H1 (cell line): ENCODE results near the gene SGCD. TPM values are rescaled to one million over a fixed set of nuclear protein-coding genes. Genes with fewer than 3 reads are reported as not detected.

Experiments used
- CTCF ChIA-PET: fragments of 300-600 bp; sonication (Branson Sonifier 250); formaldehyde crosslinking; loops from one replicate; lab custom pipeline; 2021; ENCODE audit not compliant: partially characterized antibody; lab: Charles Lee
- POLR2A ChIA-PET: fragments of 300-600 bp; sonication (Branson Sonifier 250); formaldehyde crosslinking; loops from one replicate; lab custom pipeline; 2021; ENCODE audit warnings: inconsistent platforms; ENCODE audit not compliant: partially characterized antibody; lab: Charles Lee
- DNase-seq, 2 experiments: peaks; one replicate each; pipeline versions ENCODE4 v3.0.0 to v3.0.0-alpha.2; 2010 to 2022; ENCODE audit warnings: low spot score in 2 of 2, low read depth in 1 of 2, mixed read lengths in 1 of 2
- FAIRE-seq: peaks from 2 replicates; lab custom pipeline; 2011; peaks lifted over from hg19 to GRCh38; lab: Jason Lieb, UNC
- H2AFZ ChIP-seq: 2 replicates; pipeline ENCODE4 v1.8.1; 2012; ENCODE audit warnings: low read length, inconsistent platforms
- H2AK5ac ChIP-seq: 2 replicates; pipeline ENCODE4 v1.6.1; 2013; ENCODE audit warnings: low read depth, low read length
- H2BK120ac ChIP-seq: replicated peaks from 2 replicates; pipeline ENCODE3; 2013; ENCODE audit warnings: low read depth, low read length, inconsistent platforms
- H2BK12ac ChIP-seq: 2 replicates; pipeline ENCODE4 v1.6.1; 2013; ENCODE audit warnings: low read depth, low read length
- H2BK15ac ChIP-seq: 2 replicates; pipeline ENCODE4 v1.6.1; 2013; ENCODE audit warnings: low read length
- H2BK20ac ChIP-seq: 2 replicates; pipeline ENCODE4 v1.6.1; 2013; ENCODE audit warnings: low read length
- H2BK5ac ChIP-seq: 2 replicates; pipeline ENCODE4 v1.6.1; 2013; ENCODE audit warnings: low read depth, low read length
- H3K14ac ChIP-seq: 2 replicates; pipeline ENCODE4 v1.6.1; 2013; ENCODE audit warnings: inconsistent platforms; ENCODE audit not compliant: insufficient read length
- H3K18ac ChIP-seq: 2 replicates; pipeline ENCODE4 v1.6.1; 2013; ENCODE audit warnings: low read length; ENCODE audit errors: extremely low read depth
- H3K23ac ChIP-seq: 2 replicates; pipeline ENCODE4 v1.6.1; 2013; ENCODE audit warnings: inconsistent platforms; ENCODE audit not compliant: insufficient read length
- H3K23me2 ChIP-seq: 2 replicates; pipeline ENCODE4 v1.6.1; 2013; ENCODE audit warnings: low read depth, low read length
- H3K27ac ChIP-seq: 2 replicates; pipeline ENCODE4 v1.6.1; 2011; ENCODE audit warnings: low read depth, low read length, inconsistent platforms
- H3K27me3 ChIP-seq, 4 experiments: replicated peaks in 1 of 4; 1 replicate in 1 of 4; 2 replicates in 3 of 4; pipeline versions ENCODE4 v1.6.1 to v1.8.1; 2011 to 2013; ENCODE audit warnings: low read length in 3 of 4, mild to moderate bottlenecking in 3 of 4, inconsistent platforms in 2 of 4, mixed read lengths in 2 of 4, moderate library complexity in 1 of 4; ENCODE audit not compliant: control insufficient read depth in 3 of 4, insufficient read depth in 3 of 4; ENCODE audit errors: extremely low read depth in 1 of 4
- H3K36me3 ChIP-seq, 4 experiments: 2 replicates each; pipeline versions ENCODE4 v1.6.1 to v1.8.1; 2011 to 2013; ENCODE audit warnings: mild to moderate bottlenecking in 4 of 4, low read length in 3 of 4, moderate library complexity in 2 of 4, control low read depth in 1 of 4, inconsistent platforms in 1 of 4; ENCODE audit not compliant: insufficient read depth in 4 of 4, control insufficient read depth in 2 of 4
- H3K4ac ChIP-seq: replicated peaks from 2 replicates; pipeline ENCODE3; 2013; ENCODE audit warnings: low read length, low read depth, mixed read lengths, inconsistent platforms; ENCODE audit not compliant: insufficient read length
- H3K4me1 ChIP-seq, 4 experiments: replicated peaks in 1 of 4; 1 replicate in 1 of 4; 2 replicates in 3 of 4; pipeline versions ENCODE4 v1.6.1 to v1.8.1; 2011 to 2013; ENCODE audit warnings: low read length in 3 of 4, inconsistent platforms in 2 of 4, mixed read lengths in 1 of 4; ENCODE audit not compliant: insufficient read depth in 4 of 4, control insufficient read depth in 3 of 4
- H3K4me2 ChIP-seq, 2 experiments: 2 replicates each; pipeline versions ENCODE4 v1.6.1 to v1.8.1; 2011 to 2013; ENCODE audit warnings: low read depth in 2 of 2, low read length in 2 of 2, control low read depth in 1 of 2, inconsistent platforms in 1 of 2, mild to moderate bottlenecking in 1 of 2; ENCODE audit not compliant: insufficient read depth in 1 of 2
- H3K4me3 ChIP-seq, 4 experiments: fragments of 200-600, 300-600 bp in 1 of 4; sonication (generic), shearing (Covaris generic), sonication (Bioruptor Twin) in 1 of 4; 2 replicates each; pipeline versions ENCODE4 v1.5.1 to v1.8.1; 2011 to 2016; ENCODE audit warnings: low read length in 4 of 4, low read depth in 3 of 4, control low read depth in 2 of 4, inconsistent platforms in 2 of 4, mild to moderate bottlenecking in 2 of 4, mixed read lengths in 1 of 4, moderate library complexity in 1 of 4; ENCODE audit not compliant: insufficient read depth in 2 of 4; ENCODE audit errors: extremely low read depth in 1 of 4
- H3K56ac ChIP-seq: replicated peaks from 2 replicates; pipeline ENCODE3; 2013; ENCODE audit warnings: low read depth, mild to moderate bottlenecking, mixed read lengths, low read length, inconsistent platforms; ENCODE audit not compliant: insufficient read length
- H3K79me1 ChIP-seq: 2 replicates; pipeline ENCODE4 v1.6.1; 2013; ENCODE audit warnings: low read depth, low read length, control low read depth
- H3K79me2 ChIP-seq, 2 experiments: 2 replicates each; pipeline versions ENCODE4 v1.6.1 to v1.8.1; 2012 to 2013; ENCODE audit warnings: low read length in 2 of 2, mild to moderate bottlenecking in 2 of 2, inconsistent platforms in 1 of 2; ENCODE audit not compliant: insufficient read depth in 2 of 2, control insufficient read depth in 1 of 2
- H3K9ac ChIP-seq, 4 experiments: replicated peaks in 1 of 4; 1 replicate in 1 of 4; 2 replicates in 3 of 4; pipeline versions ENCODE4 v1.6.1 to v1.8.1; 2011 to 2013; ENCODE audit warnings: low read depth in 3 of 4, low read length in 3 of 4, control low read depth in 2 of 4, mild to moderate bottlenecking in 2 of 4, moderate library complexity in 2 of 4, inconsistent platforms in 1 of 4; ENCODE audit errors: extremely low read depth in 1 of 4
- H3K9me3 ChIP-seq, 2 experiments: 2 replicates each; pipeline versions ENCODE4 v1.6.1 to v1.8.1; 2012 to 2013; ENCODE audit warnings: mild to moderate bottlenecking in 2 of 2, moderate library complexity in 2 of 2, control low read depth in 1 of 2, inconsistent platforms in 1 of 2, low read depth in 1 of 2, low read length in 1 of 2, mixed read lengths in 1 of 2; ENCODE audit not compliant: insufficient read depth in 2 of 2
- H4K20me1 ChIP-seq, 2 experiments: replicated peaks in 1 of 2; 2 replicates each; pipeline versions ENCODE3 to v1.8.1; 2011 to 2013; ENCODE audit warnings: inconsistent platforms in 2 of 2, low read length in 2 of 2, mild to moderate bottlenecking in 1 of 2; ENCODE audit not compliant: insufficient read depth in 2 of 2, control insufficient read depth in 1 of 2
- H4K5ac ChIP-seq: 2 replicates; pipeline ENCODE4 v1.6.1; 2013; ENCODE audit warnings: low read length, low read depth, mixed read lengths, inconsistent platforms; ENCODE audit not compliant: insufficient read length
- H4K8ac ChIP-seq: 2 replicates; pipeline ENCODE4 v1.8.0; 2013; ENCODE audit warnings: mild to moderate bottlenecking, moderate library complexity, low read length, inconsistent platforms; ENCODE audit not compliant: insufficient read depth; ENCODE audit errors: extremely low read depth
- H4K91ac ChIP-seq: replicated peaks from 2 replicates; pipeline ENCODE3; 2013; ENCODE audit warnings: low read length, mixed read lengths, inconsistent platforms; ENCODE audit not compliant: insufficient read length
- CBX5 ChIP-seq: fragments of 300-800, 300-1000 bp; sonication (generic); IDR thresholded peaks from 2 replicates; pipeline ENCODE4 v1.7.1; 2016; ENCODE audit warnings: antibody characterized with exemption, low read length, low read depth
- SP4 ChIP-seq: IDR thresholded peaks from 2 replicates; pipeline ENCODE4 v1.6.1; 2012; ENCODE audit warnings: low read length, inconsistent platforms
- TBP ChIP-seq: IDR thresholded peaks from 2 replicates; pipeline ENCODE4 v1.6.1; 2011; ENCODE audit warnings: low read depth, low read length, improper control_type of control experiment
- WGBS, 2 experiments: shearing (Covaris generic) in 1 of 2; methylation state at CpG; one replicate each; pipeline versions ENCODE4 v1.1.6 to v1.1.7; 2013 to 2015; ENCODE audit warnings: low lambda C conversion rate in 2 of 2, mixed read lengths in 2 of 2, inconsistent platforms in 1 of 2, low coverage in 1 of 2, missing lambda C conversion rate in 1 of 2; ENCODE audit not compliant: insufficient replicate concordance in 2 of 2, insufficient coverage in 1 of 2, insufficient read length in 1 of 2; ENCODE audit errors: extremely low coverage in 1 of 2, missing lambda C conversion rate in 1 of 2; 5-methylcytosine and 5-hydroxymethylcytosine counted together
- polyA plus RNA-seq, 7 experiments: library from polyadenylated mRNA; depleted of rRNA in 3 of 7; stranded (reverse) in 5 of 7; unstranded in 2 of 7; fragments of >200 nt in 5 of 7; fragments of 200-250 nt in 2 of 7; gene quantifications; 1 replicate in 5 of 7; 2 replicates in 1 of 7; 4 replicates in 1 of 7; pipeline versions ENCODE4 v1.2.1 to v1.2.3, GENCODE V29; 2011 to 2013; ENCODE audit warnings: missing spikeins in 2 of 7, mixed read lengths in 2 of 7
- total RNA-seq: library from RNA; stranded (reverse); fragmentation: NEBNext Ultra II Directional; extraction: Animal tissue kit (Norgen Biotek cat#: 25700); gene quantifications from 2 replicates; pipeline ENCODE4 v1.2.1, GENCODE V29; 2021
- TF ChIP-seq, protein P1 (sequence below): IDR thresholded peaks from 2 replicates; pipeline ENCODE4 v1.6.1; 2012; ENCODE audit warnings: inconsistent platforms

Gene SGCD
- total and polyA plus RNA-seq, 2 of the 8 experiments (the other 6 are each of a cell fraction or from before 2014, with no cell fraction given): 0.04 to 0.08 TPM

GRCh38 chr5:156803404-156803803 lies 476.4 kb downstream of the SGCD start:
- Histone ChIP-seq H4K20me1 (no peaks in the 10 kb centered on the region), H3K56ac (no peak overlapping the region), H2BK15ac (no peak overlapping the region), H4K91ac (no peak overlapping the region), H3K23ac (no peak overlapping the region), H2BK12ac (no peak overlapping the region), H3K79me1 (no peaks in the 10 kb centered on the region), H3K4me1 (peaks cover 2 to 24% (median 14%) of the 10 kb centered on the region in 4 experiments; a peak in 4 of 7 replicates), H3K4ac (no peak overlapping the region), H3K79me2 (no peaks in the 10 kb centered on the region)
- FAIRE-seq: no peak
- ChIA-PET POLR2A (no interaction called here), CTCF (interaction anchor here (0.9 to 1.1 kb wide), 2 partner anchors 13 to 111 kb away, joined by 3 read pairs; no protein-coding TSS in a partner anchor)
- 64% methylated on average over 2 of the region's 2 CpGs; no CpG with 5 or more reads in 1 of the 2 experiments for WGBS, 2 experiments
- no peak for TF ChIP-seq SP4
- no peak for TF ChIP-seq CBX5
- TF ChIP-seq, protein P1, sequence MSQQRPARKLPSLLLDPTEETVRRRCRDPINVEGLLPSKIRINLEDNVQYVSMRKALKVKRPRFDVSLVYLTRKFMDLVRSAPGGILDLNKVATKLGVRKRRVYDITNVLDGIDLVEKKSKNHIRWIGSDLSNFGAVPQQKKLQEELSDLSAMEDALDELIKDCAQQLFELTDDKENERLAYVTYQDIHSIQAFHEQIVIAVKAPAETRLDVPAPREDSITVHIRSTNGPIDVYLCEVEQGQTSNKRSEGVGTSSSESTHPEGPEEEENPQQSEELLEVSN: no peak
- TF ChIP-seq TBP: no peak
- TF ChIP-seq, all 59 proteins: peak for 0
- no peak for DNase-seq
- Histone ChIP-seq H2AFZ (no peak overlapping the region), H3K14ac (no peak overlapping the region), H2BK20ac (peak overlapping the region; percentile 49; the same call in 1 of the 2 replicates), H3K23me2 (no peaks in the 10 kb centered on the region), H4K5ac (no peak overlapping the region), H3K36me3 (no peaks in the 10 kb centered on the region), H3K27me3 (no peaks in the 10 kb centered on the region), H3K27ac (no peak overlapping the region), H2AK5ac (no peak overlapping the region), H3K4me3 (no peak overlapping the region; a peak in 1 of 8 replicates), H3K18ac (peak overlapping the region; percentile 56; the same call in 1 of the 2 replicates), H2BK120ac (peak overlapping the region; percentile 55), H3K4me2 (0 out of 4 replicates have a peak overlapping the region, but pooled peaks of 1 of the 2 experiments have one; percentile 20), H3K9ac (no peak overlapping the region), H2BK5ac (peak overlapping the region; percentile 75; the same call in 1 of the 2 replicates), H3K9me3 (peaks cover 4 to 6% of the 10 kb centered on the region in 2 experiments; a peak in 2 of 4 replicates), H4K8ac (no peak overlapping the region)
